ENCODE data around the gene F8.

Gene F8

DNA sequence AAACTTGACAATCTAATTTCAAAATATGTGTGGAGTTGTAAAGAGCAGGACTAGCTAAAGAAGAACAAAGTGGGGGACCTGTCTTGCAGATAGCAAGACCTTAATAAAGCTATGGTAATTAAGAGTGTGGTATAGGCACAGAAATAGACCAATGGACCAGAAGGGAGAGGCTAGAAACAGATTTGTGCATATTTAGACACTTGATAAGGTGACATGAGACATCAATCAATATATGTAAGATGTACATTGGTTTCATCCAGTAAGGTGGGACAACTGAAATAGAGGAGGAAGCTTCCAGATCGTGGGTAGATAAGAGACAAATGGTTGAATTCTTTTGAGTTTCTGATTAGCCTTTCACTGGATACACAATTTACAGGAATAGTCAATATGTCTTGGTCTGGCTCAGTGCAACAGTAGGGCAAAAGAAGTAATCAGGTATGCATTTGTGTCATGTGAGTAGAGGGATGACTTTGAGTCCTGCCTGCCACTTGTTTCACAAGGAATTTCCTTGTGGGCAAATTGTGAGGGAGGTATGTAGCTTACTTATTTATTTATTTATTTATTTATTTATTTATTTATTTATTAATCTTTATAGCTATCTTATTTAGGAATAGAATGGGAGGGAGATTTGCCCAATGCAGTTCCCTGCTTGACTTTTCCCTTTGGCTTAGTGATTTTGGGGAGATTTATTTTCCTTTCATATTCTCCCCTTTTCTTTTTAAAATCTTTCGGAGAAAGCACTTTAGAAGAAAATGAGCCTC is 210.0 kb downstream of the F8 start:
- TF ChIP-seq, protein P1, sequence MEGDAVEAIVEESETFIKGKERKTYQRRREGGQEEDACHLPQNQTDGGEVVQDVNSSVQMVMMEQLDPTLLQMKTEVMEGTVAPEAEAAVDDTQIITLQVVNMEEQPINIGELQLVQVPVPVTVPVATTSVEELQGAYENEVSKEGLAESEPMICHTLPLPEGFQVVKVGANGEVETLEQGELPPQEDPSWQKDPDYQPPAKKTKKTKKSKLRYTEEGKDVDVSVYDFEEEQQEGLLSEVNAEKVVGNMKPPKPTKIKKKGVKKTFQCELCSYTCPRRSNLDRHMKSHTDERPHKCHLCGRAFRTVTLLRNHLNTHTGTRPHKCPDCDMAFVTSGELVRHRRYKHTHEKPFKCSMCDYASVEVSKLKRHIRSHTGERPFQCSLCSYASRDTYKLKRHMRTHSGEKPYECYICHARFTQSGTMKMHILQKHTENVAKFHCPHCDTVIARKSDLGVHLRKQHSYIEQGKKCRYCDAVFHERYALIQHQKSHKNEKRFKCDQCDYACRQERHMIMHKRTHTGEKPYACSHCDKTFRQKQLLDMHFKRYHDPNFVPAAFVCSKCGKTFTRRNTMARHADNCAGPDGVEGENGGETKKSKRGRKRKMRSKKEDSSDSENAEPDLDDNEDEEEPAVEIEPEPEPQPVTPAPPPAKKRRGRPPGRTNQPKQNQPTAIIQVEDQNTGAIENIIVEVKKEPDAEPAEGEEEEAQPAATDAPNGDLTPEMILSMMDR (IDR thresholded peaks at IDR 0.05), result no peak
- no peak for TF ChIP-seq ZFX (IDR thresholded peaks at IDR 0.05; ENCODE audit: borderline replicate concordance)
- H3K27ac ChIP-seq, result no peak overlapping the region

DNA sequence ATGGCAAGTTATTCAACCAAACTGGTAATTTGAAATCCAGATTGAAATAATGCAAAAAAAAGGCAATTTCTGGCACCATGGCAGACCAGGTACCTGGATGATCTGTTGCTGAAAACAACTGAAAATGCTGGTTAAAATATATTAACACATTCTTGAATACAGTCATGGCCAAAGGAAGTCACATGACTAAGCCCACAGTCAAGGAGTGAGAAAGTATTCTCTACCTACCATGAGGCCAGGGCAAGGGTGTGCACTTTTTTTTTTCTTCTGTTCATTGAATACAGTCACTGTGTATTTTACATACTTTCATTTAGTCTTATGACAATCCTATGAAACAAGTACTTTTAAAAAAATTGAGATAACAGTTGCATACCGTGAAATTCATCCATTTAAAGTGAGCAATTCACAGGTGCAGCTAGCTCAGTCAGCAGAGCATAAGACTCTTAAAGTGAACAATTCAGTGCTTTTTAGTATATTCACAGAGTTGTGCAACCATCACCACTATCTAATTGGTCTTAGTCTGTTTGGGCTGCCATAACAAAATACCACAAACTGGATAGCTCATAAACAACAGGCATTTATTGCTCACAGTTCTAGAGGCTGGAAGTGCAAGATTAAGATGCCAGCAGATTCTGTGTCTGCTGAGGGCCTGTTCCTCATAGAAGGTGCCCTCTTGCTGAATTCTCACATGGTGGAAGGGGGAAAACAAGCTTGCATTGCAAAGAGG is 212.4 kb downstream of the F8 start:
- TF ChIP-seq, protein P1 (IDR thresholded peaks at IDR 0.05), result no peak
- no peak for TF ChIP-seq ZFX (IDR thresholded peaks at IDR 0.05; ENCODE audit: borderline replicate concordance)
- H3K27ac ChIP-seq, result no peak overlapping the region

DNA sequence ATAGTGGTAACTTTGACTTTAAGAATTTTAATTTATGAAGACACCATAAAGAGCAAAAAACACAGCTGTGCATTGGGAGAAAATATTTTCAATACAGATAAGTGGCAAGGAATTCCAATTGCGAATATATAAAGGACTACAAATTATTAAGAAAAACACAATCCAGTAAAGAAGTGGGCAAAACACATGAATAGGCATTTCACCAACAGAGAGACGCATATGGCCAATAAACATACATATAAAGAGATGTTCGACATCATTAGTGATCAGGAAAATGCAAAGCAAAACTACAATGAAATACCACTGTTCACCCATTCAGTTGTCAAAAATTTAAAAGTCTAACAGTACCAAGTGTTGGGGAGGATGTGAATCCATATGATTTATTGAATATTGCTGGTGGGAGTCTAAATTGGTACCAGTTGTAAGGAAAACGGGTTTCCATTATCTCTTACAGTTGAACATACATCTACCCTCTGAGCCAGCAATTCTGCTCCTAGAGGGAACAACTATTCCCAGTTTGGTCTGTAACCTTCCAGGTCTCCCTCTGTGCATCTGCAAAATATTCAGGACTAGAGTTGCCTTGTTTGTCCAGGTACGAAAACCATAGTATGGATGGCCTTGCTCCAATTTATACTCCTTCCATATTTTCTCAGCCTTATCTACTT is 215.6 kb downstream of the F8 start:
- TF ChIP-seq ZFX (IDR thresholded peaks at IDR 0.05; ENCODE audit: borderline replicate concordance), result no peak
- TF ChIP-seq, protein P1 (IDR thresholded peaks at IDR 0.05), result no peak
- no peak overlapping the region for H3K27ac ChIP-seq

DNA sequence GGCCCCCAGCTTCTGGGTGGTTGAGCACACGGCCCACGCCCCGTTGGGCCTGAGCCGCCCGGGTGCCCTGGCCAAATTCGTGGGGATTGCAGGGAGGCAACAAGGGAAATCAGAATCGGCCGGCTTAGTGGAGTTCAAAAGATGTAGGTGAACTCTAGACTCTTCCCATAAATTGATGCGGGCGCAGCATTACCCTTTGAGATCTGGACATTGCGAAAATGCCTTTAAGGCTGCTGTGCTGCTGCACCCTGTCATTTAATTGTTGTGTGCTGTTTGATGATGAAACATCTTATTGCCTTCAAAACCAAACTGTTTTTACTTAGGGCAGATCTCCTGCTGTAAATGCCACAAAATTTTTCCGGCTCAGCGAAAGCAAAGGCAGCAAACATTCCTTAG is 216.8 kb downstream of the F8 start:
- H3K27ac ChIP-seq, result no peak overlapping the region
- no peak for TF ChIP-seq ZFX (IDR thresholded peaks at IDR 0.05; ENCODE audit: borderline replicate concordance)
- TF ChIP-seq, protein P1 (IDR thresholded peaks at IDR 0.05), result no peak

DNA sequence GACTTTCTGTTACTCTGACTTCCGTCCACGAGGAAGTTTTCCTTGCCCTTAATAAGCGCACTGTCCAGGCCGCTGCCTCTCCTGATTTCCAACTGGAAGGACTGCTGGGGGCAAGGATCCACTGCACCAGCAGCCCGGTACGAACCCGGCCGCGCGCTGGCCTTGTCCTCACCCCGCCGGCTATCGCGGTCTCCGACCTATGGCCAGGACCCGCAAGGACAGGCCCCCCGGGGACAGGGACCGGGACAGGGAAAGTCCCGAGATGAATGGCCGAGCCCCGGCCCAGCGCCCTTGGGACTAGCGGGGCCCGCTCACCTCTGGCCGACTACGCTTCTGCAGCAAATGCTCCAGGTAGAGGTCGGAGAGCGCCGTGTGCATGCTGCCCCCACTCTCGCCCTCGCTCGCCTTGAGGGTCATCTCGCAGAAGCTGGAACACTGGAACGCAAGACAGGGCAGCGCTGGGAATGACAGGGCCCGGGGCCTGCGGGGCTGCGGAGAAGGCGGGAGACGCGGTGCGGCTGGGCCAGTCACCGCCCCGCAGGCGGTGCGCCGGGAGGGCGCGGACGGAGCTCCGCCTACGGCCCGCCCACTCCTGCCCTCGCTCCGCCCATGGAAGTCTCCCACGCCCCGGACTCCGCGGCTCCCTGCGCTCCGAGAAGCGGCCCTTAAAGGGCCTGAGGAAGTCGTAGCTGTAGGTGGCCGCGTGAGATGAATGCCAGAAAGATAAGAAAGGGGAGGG is 217.4 kb downstream of the F8 start, which contains the start of gene MPP1:
TSS of gene MPP1 (minus strand) at position 529 of the 739 bp plus-strand sequence. CDS start at position 417, 112 bp downstream.
- TF ChIP-seq ZFX (IDR thresholded peaks at IDR 0.05; ENCODE audit: borderline replicate concordance), result no peak
- TF ChIP-seq, protein P1 (IDR thresholded peaks at IDR 0.05), result no peak
- H3K27ac ChIP-seq, result 0 out of 2 replicates have a peak within 1 kb of the TSS, but pooled peaks have one; percentile 26

DNA sequence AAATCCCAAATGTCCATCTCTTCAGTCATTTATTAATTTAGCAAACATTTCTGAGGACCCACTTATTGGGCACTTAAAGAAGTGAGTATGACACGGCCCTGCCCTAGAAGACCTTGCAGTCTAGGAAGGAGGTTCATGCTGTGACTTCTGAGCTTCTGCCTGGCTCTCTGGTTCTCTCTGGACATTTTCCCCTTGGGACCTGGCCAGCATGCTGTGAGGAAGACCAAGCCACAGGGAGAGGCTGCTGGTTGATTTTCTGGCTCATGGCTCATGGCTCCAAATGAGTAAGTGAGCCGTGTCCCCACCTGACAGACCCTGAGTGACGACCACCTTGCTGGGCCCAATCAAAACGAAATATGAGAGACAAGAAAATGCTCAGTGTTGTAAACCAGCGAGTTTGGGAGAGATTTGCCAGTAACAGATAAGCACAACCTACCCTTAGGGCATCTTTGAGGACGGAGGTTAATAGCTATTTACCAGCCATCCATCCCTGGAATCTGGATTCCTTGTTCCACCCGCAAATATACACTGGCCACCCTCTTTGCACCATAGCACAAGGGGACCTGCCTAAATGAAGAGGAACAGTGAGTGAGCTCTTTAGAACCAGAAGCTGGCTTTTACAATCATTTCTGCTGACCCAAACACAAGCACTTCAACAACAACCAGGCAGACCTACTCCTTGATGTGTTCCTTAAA is 218.1 kb downstream of the F8 start:
- 0 out of 2 replicates have a peak overlapping the region, but pooled peaks have one; percentile 26 for H3K27ac ChIP-seq

More for the DNA sequence above, 218.1 kb downstream of the F8 start:
- TF ChIP-seq, protein P1 (IDR thresholded peaks at IDR 0.05), result no peak
- no peak for TF ChIP-seq ZFX (IDR thresholded peaks at IDR 0.05; ENCODE audit: borderline replicate concordance)
